ENCODE data around the gene ZNF521. TPM values are rescaled to one million over a fixed set of nuclear protein-coding genes. Genes with fewer than 3 reads are reported as not detected.

ZNF521 gene
- polyA plus RNA-seq, 3 donors, result 0.07 to 0.20 TPM; not detected in 1

DNA sequence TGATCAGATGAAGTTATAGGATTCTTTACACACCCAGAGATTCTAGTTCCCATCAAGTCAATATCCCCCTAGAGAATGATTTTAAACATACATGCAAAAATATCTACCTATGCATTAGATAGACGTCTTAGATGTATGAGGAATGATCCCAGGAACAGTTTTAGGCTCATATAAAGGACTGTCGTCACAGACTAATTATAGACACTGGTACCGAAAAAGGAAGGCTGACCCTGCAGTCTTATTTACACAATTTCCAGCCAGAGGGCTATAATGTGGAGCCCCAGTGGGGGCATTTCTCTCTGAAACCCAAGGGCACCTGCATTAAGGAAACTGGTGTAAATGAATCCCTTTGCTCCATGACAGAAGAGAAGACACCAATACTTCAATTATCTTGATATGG lies 170.4 kb downstream of the ZNF521 start:
- H3K9ac ChIP-seq (ENCODE audit: insufficient read depth, low read length, poor library complexity, severe bottlenecking), result no peak overlapping the region
- Mint-ChIP-seq H3K27ac (no peak overlapping the region), H3K9me3 (peaks cover 0 to 2% (median 0%) of the 10 kb centered on the region in 7 donors), H3K4me3 (no peak overlapping the region), H3K27me3 (ENCODE audit: low read depth in 3 of 3) (peaks cover 0 to 1% (median 0%) of the 10 kb centered on the region in 3 donors), H3K36me3 (no peaks in the 10 kb centered on the region), H3K4me1 (peaks cover 2% of the 10 kb centered on the region)
- no peak for DNase-seq
- no peaks in the 10 kb centered on the region for H3K36me3 ChIP-seq (replicated peaks in 1 of 2; ENCODE audit: control insufficient read depth in 1 of 2, insufficient read depth in 2 of 2, low read length in 2 of 2)
- no peaks in the 10 kb centered on the region for H4K20me1 ChIP-seq (ENCODE audit: insufficient read depth, low read length)
- H3K79me2 ChIP-seq (ENCODE audit: insufficient read depth, low read length), result no peaks in the 10 kb centered on the region
- H3K9me3 ChIP-seq (replicated peaks in 1 of 2; ENCODE audit: control insufficient read depth in 1 of 2, insufficient read depth in 1 of 2, low read length in 2 of 2), result no peaks in the 10 kb centered on the region
- H3K27ac ChIP-seq (ENCODE audit: low read depth in 1 of 2, low read length in 2 of 2), result no peak overlapping the region
- TF ChIP-seq, protein P1, sequence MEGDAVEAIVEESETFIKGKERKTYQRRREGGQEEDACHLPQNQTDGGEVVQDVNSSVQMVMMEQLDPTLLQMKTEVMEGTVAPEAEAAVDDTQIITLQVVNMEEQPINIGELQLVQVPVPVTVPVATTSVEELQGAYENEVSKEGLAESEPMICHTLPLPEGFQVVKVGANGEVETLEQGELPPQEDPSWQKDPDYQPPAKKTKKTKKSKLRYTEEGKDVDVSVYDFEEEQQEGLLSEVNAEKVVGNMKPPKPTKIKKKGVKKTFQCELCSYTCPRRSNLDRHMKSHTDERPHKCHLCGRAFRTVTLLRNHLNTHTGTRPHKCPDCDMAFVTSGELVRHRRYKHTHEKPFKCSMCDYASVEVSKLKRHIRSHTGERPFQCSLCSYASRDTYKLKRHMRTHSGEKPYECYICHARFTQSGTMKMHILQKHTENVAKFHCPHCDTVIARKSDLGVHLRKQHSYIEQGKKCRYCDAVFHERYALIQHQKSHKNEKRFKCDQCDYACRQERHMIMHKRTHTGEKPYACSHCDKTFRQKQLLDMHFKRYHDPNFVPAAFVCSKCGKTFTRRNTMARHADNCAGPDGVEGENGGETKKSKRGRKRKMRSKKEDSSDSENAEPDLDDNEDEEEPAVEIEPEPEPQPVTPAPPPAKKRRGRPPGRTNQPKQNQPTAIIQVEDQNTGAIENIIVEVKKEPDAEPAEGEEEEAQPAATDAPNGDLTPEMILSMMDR (IDR thresholded peaks at IDR 0.05), result no peak
- no peak overlapping the region for H3K4me2 ChIP-seq (replicated peaks; ENCODE audit: extremely low read depth, low read length, poor library complexity, severe bottlenecking)
- no peak overlapping the region for H3K4me3 ChIP-seq (replicated peaks in 1 of 3; ENCODE audit: low read depth in 2 of 3, low read length in 3 of 3)
- no CpG with 5 or more reads among the region's 3 CpGs for WGBS (ENCODE audit: insufficient coverage)
- no peaks in the 10 kb centered on the region for H3K4me1 ChIP-seq (ENCODE audit: control insufficient read depth in 1 of 2, insufficient read depth in 2 of 2, low read length in 2 of 2)
- H2AFZ ChIP-seq (ENCODE audit: insufficient read depth, low read depth, low read length, poor library complexity, severe bottlenecking), result no peak overlapping the region
- H3K27me3 ChIP-seq (ENCODE audit: control insufficient read depth in 2 of 2, insufficient read depth in 2 of 2, low read length in 2 of 2), result no peaks in the 10 kb centered on the region
- intact Hi-C loops (cut with micrococcal nuclease), result no loop called here

DNA sequence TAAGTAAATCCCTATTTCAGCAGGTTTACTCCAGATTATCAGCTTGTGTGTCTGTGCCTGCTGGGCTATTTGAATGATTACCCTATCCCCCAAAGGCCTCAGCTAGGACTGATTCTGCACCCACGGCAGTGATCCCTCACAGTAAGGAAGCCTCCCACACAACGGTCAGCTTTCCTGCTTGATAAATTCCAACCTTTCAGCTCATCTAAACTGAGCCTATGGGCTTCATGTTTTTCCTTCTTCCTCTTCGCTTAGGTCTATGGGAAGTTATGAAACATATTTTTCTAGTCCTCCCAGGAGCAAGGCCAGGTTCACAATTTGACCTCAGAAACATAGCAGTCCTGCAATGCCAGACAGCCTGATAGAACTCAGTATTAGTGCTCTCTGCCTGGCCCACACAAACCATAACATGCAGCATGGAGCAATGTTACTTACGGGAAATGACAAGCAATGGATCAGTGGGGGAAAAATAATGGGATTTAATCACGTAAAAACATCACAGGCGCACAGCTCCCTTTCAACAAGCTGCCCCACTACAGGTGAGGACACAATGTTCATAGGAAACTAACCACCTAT lies 170.9 kb downstream of the ZNF521 start:
- DNase-seq, result no peak
- no peaks in the 10 kb centered on the region for H3K36me3 ChIP-seq (replicated peaks in 1 of 2; ENCODE audit: control insufficient read depth in 1 of 2, insufficient read depth in 2 of 2, low read length in 2 of 2)
- H3K79me2 ChIP-seq (ENCODE audit: insufficient read depth, low read length), result no peaks in the 10 kb centered on the region
- intact Hi-C loops (cut with micrococcal nuclease), result no loop called here
- no peaks in the 10 kb centered on the region for H4K20me1 ChIP-seq (ENCODE audit: insufficient read depth, low read length)
- Mint-ChIP-seq H3K27ac (no peak overlapping the region), H3K4me1 (peaks cover 2% of the 10 kb centered on the region), H3K4me3 (no peak overlapping the region), H3K36me3 (no peaks in the 10 kb centered on the region), H3K27me3 (ENCODE audit: low read depth in 3 of 3) (peaks cover 0 to 1% (median 0%) of the 10 kb centered on the region in 3 donors), H3K9me3 (peaks cover 0 to 2% (median 0%) of the 10 kb centered on the region in 7 donors)
- no peaks in the 10 kb centered on the region for H3K9me3 ChIP-seq (replicated peaks in 1 of 2; ENCODE audit: control insufficient read depth in 1 of 2, insufficient read depth in 1 of 2, low read length in 2 of 2)
- no peaks in the 10 kb centered on the region for H3K4me1 ChIP-seq (ENCODE audit: control insufficient read depth in 1 of 2, insufficient read depth in 2 of 2, low read length in 2 of 2)
- H2AFZ ChIP-seq (ENCODE audit: insufficient read depth, low read depth, low read length, poor library complexity, severe bottlenecking), result no peak overlapping the region
- no peak overlapping the region for H3K4me2 ChIP-seq (replicated peaks; ENCODE audit: extremely low read depth, low read length, poor library complexity, severe bottlenecking)
- no peaks in the 10 kb centered on the region for H3K27me3 ChIP-seq (ENCODE audit: control insufficient read depth in 2 of 2, insufficient read depth in 2 of 2, low read length in 2 of 2)
- no peak overlapping the region for H3K4me3 ChIP-seq (replicated peaks in 1 of 3; ENCODE audit: low read depth in 2 of 3, low read length in 3 of 3)
- H3K27ac ChIP-seq (ENCODE audit: low read depth in 1 of 2, low read length in 2 of 2), result no peak overlapping the region
- H3K9ac ChIP-seq (ENCODE audit: insufficient read depth, low read length, poor library complexity, severe bottlenecking), result no peak overlapping the region
- WGBS (ENCODE audit: insufficient coverage), result no CpG with 5 or more reads among the region's 6 CpGs
- TF ChIP-seq, protein P1 (IDR thresholded peaks at IDR 0.05), result no peak

Data from CD14-positive monocyte (primary cell).